ENCODE measurements around the gene MPV17L.
"Not testable (repeated sequence)": the region's sequence is repeated elsewhere in the genome, so short reads cannot be mapped to it uniquely, and the experiment has no call there.

The MPV17L gene

GRCh38 chr16:15409476-15409875 is 13.9 kb downstream of the MPV17L start:
- DNase-seq (ENCODE audit: low read depth) = not testable (repeated sequence)

DNA sequence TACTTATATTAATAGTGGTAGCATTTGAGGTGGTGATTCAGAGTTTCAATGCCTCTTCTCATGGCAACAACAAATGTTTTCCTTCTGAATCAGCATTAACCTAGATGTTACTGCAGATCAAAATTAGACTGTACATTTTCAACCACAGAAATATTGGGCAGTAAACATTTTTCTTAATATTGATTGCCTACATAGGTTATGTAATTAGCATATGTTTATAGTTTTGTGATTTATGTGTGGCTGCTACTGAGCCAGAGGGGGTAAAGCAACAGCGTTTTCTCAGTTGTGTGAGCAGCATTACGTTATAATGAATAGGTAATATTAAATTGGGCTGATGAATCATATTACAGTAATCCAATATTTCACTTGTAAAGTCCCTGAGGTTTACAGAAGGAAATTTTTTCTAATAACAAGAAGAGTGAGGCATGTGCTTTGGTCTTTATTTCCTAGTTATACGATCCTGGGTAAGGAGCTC is 20.0 kb downstream of the MPV17L start:
- no peak for DNase-seq (ENCODE audit: low read depth)

DNA sequence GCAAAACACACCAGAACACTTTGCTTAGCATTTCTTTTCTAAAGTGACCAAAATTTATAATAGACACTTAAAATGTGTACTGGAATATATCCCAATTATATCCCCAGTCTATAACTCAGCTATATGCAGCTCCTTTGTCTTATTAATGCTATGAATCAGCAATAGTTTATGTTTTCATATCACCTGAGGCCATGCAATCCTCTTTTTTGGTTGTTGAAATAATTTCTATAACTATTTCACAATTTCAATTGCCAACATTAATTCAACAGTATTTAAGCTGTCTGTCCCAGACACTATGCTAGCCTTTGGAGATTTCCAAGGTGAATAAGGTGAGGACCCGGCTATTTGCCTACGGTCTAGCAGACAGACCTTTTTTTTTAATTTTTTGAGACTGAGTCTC is 21.6 kb downstream of the MPV17L start:
- DNase-seq (ENCODE audit: low read depth) = no peak

DNA sequence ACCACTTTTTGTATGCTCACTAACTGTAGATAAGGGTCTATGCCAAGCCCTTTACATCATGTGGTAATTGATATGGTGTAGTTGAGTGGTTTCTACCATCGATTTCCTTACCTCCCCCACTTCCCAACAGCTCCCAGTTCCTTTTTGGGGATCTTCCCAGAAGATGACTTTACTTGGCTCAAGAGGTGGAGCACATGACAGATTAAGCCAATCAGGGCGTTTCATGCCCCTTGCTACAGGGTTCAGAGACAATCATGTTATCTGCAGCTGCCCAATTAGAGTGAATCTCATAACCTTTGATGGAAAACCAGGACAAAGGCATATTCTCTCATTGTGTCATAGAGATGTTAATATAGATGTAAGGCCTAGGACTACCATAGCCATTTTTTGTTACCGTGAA is 22.7 kb downstream of the MPV17L start:
- no peak for DNase-seq (ENCODE audit: low read depth)

GRCh38 chr16:15421696-15422095 is 26.1 kb downstream of the MPV17L start:
- not testable (repeated sequence) for DNase-seq (ENCODE audit: low read depth)

DNA sequence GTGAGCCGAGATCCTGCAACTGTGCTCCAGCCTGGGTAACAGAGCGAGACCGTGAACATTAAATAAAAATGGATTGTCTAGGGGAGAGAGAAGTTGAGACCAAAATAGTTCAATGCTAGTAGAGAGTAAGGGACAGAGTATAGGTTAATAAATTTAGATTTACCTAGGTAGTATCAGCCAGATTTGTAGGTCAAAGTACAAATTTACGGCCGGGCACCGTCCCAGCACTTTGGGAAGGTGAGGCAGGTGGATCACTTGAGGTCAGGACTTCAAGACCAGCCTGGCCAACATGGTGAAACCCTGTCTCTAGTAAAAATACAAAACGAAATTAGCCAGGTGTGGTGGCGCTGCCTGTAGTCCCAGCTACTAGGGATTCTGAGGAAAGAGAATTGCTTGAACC is 26.7 kb downstream of the MPV17L start:
- no peak for DNase-seq (ENCODE audit: low read depth)

GRCh38 chr16:15425861-15426260 is 30.3 kb downstream of the MPV17L start:
- DNase-seq (ENCODE audit: low read depth) = no peak

GRCh38 chr16:15426796-15427195 is 31.2 kb downstream of the MPV17L start:
- no peak for DNase-seq (ENCODE audit: low read depth)

- DNase-seq (ENCODE audit: low read depth) = peak; percentile 27
These were observed 32.2 kb downstream of the MPV17L start for GRCh38 chr16:15427648-15428239.

GRCh38 chr16:15430884-15431283 is 35.3 kb downstream of the MPV17L start:
- not testable (repeated sequence) for DNase-seq (ENCODE audit: low read depth)

DNA sequence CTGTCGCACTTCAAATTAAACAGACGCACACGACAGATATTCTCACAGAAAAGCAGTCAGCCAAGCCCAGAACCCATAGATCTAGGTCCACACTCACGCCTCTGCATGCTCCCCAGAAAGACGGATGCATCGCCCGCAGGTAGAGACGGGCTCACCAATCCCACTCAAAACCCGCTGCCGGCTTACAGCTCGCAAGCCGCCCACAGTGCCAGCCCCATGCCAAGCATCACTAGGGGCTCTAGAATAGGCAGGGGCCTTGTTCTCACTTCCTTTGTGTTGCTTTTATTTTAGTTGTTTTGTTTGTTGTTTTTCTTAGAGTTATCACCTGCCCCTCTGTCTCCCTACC is 38.5 kb downstream of the MPV17L start:
- no peak for DNase-seq (ENCODE audit: low read depth)

- peak; percentile 4 for DNase-seq (ENCODE audit: low read depth)
These were observed 39.1 kb downstream of the MPV17L start, which contains the start of gene BMERB1 for GRCh38 chr16:15434425-15435215. Gene BMERB1 (plus strand): TSS chr16:15434588. CDS start chr16:15434654, 66 bp downstream.

GRCh38 chr16:15435216-15435864 is 39.8 kb downstream of the MPV17L start:
- DNase-seq (ENCODE audit: low read depth) = no peak

DNA sequence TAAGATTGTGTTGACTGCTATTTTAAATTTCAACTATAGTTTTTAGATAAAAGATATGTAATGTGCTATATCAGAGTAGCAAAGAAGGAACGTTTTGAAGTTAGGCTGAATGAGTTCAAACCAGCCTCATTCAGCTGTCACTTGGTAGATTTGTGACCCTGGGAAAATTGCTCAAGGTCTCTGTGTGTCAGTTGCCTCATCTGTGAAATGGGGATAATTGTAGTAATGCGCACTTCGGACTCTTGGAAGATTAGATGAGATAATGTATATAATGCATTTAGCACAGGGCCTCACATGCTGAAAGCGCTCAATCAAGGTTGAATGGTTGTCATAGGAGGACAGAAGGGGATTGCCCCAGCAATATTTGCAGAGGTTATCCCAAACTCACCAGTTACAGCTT is 43.5 kb downstream of the MPV17L start:
- no peak for DNase-seq (ENCODE audit: low read depth)

- no peak for DNase-seq (ENCODE audit: low read depth)
These were observed 44.0 kb downstream of the MPV17L start for GRCh38 chr16:15439521-15439920.

- DNase-seq (ENCODE audit: low read depth) = no peak
These were observed 45.3 kb downstream of the MPV17L start for GRCh38 chr16:15440852-15441251.

GRCh38 chr16:15442140-15442539 is 46.6 kb downstream of the MPV17L start:
- not testable (repeated sequence) for DNase-seq (ENCODE audit: low read depth)

- no peak for DNase-seq (ENCODE audit: low read depth)
These were observed 48.2 kb downstream of the MPV17L start for GRCh38 chr16:15443753-15444152.

DNA sequence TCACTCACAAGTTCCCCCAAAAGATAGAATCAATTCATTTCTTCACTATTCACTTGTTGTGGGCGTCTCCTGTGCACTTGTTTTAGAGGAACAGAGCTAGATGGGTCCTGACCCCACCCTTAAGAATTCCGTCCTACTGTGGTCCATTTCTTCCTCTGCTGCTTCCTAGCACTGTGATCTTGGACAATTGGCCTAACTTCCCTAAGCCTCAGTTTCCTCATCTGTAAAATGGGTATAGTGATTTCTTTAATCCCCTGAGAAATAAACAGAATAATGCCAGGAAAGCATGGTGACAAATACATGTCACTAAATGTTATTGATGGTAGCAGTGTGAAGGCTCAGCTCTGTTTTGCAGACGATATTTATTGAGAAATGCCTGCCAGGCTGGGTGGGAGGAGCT is 48.7 kb downstream of the MPV17L start:
- no peak for DNase-seq (ENCODE audit: low read depth)

- no peak for DNase-seq (ENCODE audit: low read depth)
These were observed 49.9 kb downstream of the MPV17L start for GRCh38 chr16:15445450-15445849.

DNA sequence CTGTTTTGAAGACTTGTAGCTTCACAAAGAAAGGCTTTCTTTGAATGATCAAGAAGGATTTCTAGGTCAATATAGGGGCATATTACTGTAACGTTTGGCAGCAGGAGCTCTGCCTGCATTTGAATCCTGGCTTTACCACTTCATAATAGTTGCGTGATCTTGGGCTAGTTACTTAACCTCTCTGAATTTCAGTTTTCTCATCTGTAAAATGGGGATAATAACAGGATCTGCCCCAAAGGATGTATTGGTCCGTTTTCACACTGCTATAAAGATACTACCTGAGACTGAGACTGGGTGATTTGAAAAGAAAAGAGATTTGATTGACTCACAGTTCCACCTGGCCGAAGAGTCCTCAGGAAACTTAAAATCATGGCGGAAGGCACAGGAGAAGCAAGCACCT is 51.3 kb downstream of the MPV17L start:
- DNase-seq (ENCODE audit: low read depth) = no peak

- DNase-seq (ENCODE audit: low read depth) = no peak
These were observed 55.1 kb downstream of the MPV17L start for GRCh38 chr16:15450624-15451023.

GRCh38 chr16:15451098-15451731 is 55.7 kb downstream of the MPV17L start:
- no peak for DNase-seq (ENCODE audit: low read depth)
